Erythroblast (primary cell): ENCODE measurements around the gene MTHFR.

Experiments
- GATA1 ChIP-seq: IDR thresholded peaks from 2 replicates; pipeline ENCODE4 v1.6.1; 2011; ENCODE audit warnings: low read depth, mild to moderate bottlenecking, control low read depth, low read length, moderate library complexity
- POLR2A ChIP-seq: IDR thresholded peaks from 2 replicates; pipeline ENCODE4 v1.6.1; 2011; ENCODE audit warnings: mild to moderate bottlenecking, low read length

GRCh38 chr1:11778844-11779623 lies 26.7 kb downstream of the MTHFR start:
- TF ChIP-seq POLR2A, result no peak
- no peak for TF ChIP-seq GATA1
